ENCODE results near the gene GULP1. TPM values are rescaled to one million over a fixed set of nuclear protein-coding genes. Genes with fewer than 3 reads are reported as not detected.

The GULP1 gene
- total RNA-seq, 1 experiment from 2014 or later = 140 TPM

DNA sequence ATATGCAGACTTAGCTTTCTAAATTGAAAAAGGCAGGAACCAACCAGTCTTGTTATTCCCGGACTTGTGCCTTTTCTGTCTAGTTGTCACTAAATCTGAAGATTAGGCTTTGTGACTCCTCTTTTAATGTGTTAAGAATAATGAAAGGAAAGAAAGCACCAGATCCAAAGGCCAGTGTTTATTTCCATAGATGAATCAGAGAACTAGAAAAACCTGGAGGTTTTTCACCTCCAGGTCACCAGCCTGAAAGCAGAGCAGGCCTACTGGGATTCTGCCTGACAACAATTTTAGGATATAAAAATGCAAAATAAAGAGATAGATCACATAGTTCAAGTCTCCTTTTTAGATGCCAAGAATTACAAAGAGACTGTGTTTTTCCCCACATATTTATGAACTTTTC lies 160.4 kb downstream of the GULP1 start:
- Histone ChIP-seq H2AFZ (ENCODE audit: low read length) (no peak overlapping the region), H2BK5ac (ENCODE audit: insufficient read length, low read length) (no peak overlapping the region), H2AK5ac (ENCODE audit: insufficient read length, low read length) (no peak overlapping the region), H3K4ac (ENCODE audit: low read depth, low read length) (no peak overlapping the region), H4K20me1 (ENCODE audit: control insufficient read depth, insufficient read depth, insufficient read length) (no peaks in the 10 kb centered on the region), H3K9me3 (ENCODE audit: control insufficient read depth, low read depth, low read length) (peaks cover 26% of the 10 kb centered on the region), H3K9ac (ENCODE audit: extremely low read depth, insufficient read length, low read length) (no peak overlapping the region), H3K56ac (ENCODE audit: insufficient read length, low read depth, low read length) (no peak overlapping the region), H3K79me2 (ENCODE audit: insufficient read depth, low read length) (peaks cover 4% of the 10 kb centered on the region; the same call in 1 of the 2 replicates), H2BK15ac (ENCODE audit: low read depth, low read length) (no peak overlapping the region), H3K14ac (ENCODE audit: insufficient read depth, low read length) (no peak overlapping the region), H2BK20ac (ENCODE audit: low read depth, low read length, poor library complexity, severe bottlenecking) (no peak overlapping the region), H3T11ph (ENCODE audit: low read length) (no peak overlapping the region), H3K4me1 (ENCODE audit: insufficient read depth, low read length) (peaks cover 2% of the 10 kb centered on the region; the same call in 1 of the 2 replicates), H3K79me1 (ENCODE audit: insufficient read depth, low read depth, low read length, poor library complexity, severe bottlenecking) (peaks cover 3% of the 10 kb centered on the region), H3K23ac (ENCODE audit: insufficient read length, low read depth, low read length) (no peak overlapping the region), H3K4me2 (ENCODE audit: insufficient read depth, insufficient read length, low read length) (no peak overlapping the region), H2BK120ac (ENCODE audit: low read depth, low read length, poor library complexity, severe bottlenecking) (no peak overlapping the region), H4K5ac (ENCODE audit: insufficient read length, low read depth, low read length) (no peak overlapping the region), H3K18ac (ENCODE audit: insufficient read length, low read depth, low read length) (no peak overlapping the region), H3K23me2 (ENCODE audit: insufficient read length, low read depth, low read length, poor library complexity, severe bottlenecking) (no peaks in the 10 kb centered on the region), H3K27ac (ENCODE audit: insufficient read length, low read depth, low read length) (no peak overlapping the region), H4K91ac (ENCODE audit: insufficient read length, low read depth, low read length) (no peak overlapping the region), H4K8ac (replicated peaks; ENCODE audit: insufficient read length, low read depth, low read length) (no peak overlapping the region), H2BK12ac (ENCODE audit: insufficient read length, low read depth, low read length) (no peak overlapping the region), H3K27me3 (ENCODE audit: insufficient read depth, low read length) (no peaks in the 10 kb centered on the region)
- Mint-ChIP-seq H3K4me3 (no peak overlapping the region), H3K9me3 (peaks cover 29 to 34% of the 10 kb centered on the region in 2 experiments), H3K36me3 (ENCODE audit: insufficient read depth in 1 of 3, low read depth in 3 of 3) (peaks cover 51 to 66% (median 63%) of the 10 kb centered on the region in 3 experiments), H3K27ac (no peak overlapping the region), H3K27me3 (ENCODE audit: low read depth) (no peaks in the 10 kb centered on the region), H3K4me1 (peaks cover 34 to 35% of the 10 kb centered on the region in 2 experiments)
- no peak for DNase-seq
- WGBS (ENCODE audit: extremely low coverage, insufficient read length, low lambda C conversion rate) = no CpG with 5 or more reads among the region's 1 CpG
- TF ChIP-seq, protein P1, sequence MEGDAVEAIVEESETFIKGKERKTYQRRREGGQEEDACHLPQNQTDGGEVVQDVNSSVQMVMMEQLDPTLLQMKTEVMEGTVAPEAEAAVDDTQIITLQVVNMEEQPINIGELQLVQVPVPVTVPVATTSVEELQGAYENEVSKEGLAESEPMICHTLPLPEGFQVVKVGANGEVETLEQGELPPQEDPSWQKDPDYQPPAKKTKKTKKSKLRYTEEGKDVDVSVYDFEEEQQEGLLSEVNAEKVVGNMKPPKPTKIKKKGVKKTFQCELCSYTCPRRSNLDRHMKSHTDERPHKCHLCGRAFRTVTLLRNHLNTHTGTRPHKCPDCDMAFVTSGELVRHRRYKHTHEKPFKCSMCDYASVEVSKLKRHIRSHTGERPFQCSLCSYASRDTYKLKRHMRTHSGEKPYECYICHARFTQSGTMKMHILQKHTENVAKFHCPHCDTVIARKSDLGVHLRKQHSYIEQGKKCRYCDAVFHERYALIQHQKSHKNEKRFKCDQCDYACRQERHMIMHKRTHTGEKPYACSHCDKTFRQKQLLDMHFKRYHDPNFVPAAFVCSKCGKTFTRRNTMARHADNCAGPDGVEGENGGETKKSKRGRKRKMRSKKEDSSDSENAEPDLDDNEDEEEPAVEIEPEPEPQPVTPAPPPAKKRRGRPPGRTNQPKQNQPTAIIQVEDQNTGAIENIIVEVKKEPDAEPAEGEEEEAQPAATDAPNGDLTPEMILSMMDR (conservative IDR thresholded peaks at IDR 0.05) = no peak
